ENCODE data around the gene BCL6.

Gene BCL6

DNA sequence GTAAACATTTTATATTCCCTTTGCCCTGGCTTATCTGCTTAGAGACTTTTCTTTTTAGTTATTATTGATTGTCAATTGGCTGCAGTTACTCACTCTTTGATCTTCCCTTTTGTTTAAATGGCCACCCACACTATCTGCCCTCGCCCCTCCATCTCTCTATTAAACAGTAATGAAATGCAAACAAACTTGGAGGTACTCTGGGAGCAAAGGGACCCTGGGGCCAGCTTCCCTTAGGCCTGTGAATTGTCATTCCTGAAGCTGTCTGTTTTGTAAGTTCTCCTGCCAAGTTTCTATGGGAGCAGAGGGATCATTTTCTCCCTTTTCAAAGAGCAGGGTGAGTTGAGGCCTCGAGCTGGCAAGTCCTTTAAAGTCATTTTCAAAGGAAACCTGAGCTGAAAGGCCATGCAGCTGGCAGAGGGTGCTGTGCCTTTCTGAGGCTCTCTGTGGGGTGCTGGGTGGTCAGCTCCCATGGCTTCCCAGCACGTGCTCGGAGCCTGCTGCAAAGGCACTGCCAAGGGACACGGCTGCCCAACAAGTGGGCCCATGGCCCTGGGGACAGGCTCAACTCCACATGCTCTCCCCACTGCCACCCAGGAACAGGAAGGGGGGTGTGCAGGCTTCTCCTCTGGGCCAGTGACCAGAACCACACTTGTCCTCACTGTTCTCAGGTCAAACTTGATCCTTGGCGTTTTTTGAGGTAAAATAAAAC, 25.5 kb downstream of the BCL6 start:
- Histone ChIP-seq H3K9me2 (ENCODE audit: low read depth, low read length) (no peaks in the 10 kb centered on the region), H3K79me2 (ENCODE audit: insufficient read depth, low read length) (no peaks in the 10 kb centered on the region), H3K27me3 (ENCODE audit: insufficient read depth, low read length) (no peaks in the 10 kb centered on the region), H3K4me1 (ENCODE audit: insufficient read depth, low read length, severe bottlenecking) (peaks cover under 1% of the 10 kb centered on the region), H3K4me2 (ENCODE audit: low read length) (no peak overlapping the region), H3K27ac (ENCODE audit: low read depth, low read length, poor library complexity, severe bottlenecking) (peak overlapping the region; percentile 50), H3K9me3 (ENCODE audit: low read length) (no peaks in the 10 kb centered on the region), H3K36me3 (ENCODE audit: insufficient read depth, low read length) (peaks cover 48% of the 10 kb centered on the region), H2AFZ (ENCODE audit: low read length) (no peak overlapping the region), H4K20me1 (ENCODE audit: insufficient read depth, low read length) (no peaks in the 10 kb centered on the region), H3K4me3 (ENCODE audit: low read depth, low read length, poor library complexity, severe bottlenecking) (no peak overlapping the region), H3K9ac (ENCODE audit: low read length) (no peak overlapping the region), H3F3A (ENCODE audit: insufficient read depth, low read length) (peaks cover 44% of the 10 kb centered on the region)
- TF ChIP-seq, protein P1, sequence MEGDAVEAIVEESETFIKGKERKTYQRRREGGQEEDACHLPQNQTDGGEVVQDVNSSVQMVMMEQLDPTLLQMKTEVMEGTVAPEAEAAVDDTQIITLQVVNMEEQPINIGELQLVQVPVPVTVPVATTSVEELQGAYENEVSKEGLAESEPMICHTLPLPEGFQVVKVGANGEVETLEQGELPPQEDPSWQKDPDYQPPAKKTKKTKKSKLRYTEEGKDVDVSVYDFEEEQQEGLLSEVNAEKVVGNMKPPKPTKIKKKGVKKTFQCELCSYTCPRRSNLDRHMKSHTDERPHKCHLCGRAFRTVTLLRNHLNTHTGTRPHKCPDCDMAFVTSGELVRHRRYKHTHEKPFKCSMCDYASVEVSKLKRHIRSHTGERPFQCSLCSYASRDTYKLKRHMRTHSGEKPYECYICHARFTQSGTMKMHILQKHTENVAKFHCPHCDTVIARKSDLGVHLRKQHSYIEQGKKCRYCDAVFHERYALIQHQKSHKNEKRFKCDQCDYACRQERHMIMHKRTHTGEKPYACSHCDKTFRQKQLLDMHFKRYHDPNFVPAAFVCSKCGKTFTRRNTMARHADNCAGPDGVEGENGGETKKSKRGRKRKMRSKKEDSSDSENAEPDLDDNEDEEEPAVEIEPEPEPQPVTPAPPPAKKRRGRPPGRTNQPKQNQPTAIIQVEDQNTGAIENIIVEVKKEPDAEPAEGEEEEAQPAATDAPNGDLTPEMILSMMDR (IDR thresholded peaks at IDR 0.05; ENCODE audit: low read length), result no peak
- no peak for TF ChIP-seq EZH2 (IDR thresholded peaks at IDR 0.05; ENCODE audit: borderline replicate concordance, low read length)

DNA sequence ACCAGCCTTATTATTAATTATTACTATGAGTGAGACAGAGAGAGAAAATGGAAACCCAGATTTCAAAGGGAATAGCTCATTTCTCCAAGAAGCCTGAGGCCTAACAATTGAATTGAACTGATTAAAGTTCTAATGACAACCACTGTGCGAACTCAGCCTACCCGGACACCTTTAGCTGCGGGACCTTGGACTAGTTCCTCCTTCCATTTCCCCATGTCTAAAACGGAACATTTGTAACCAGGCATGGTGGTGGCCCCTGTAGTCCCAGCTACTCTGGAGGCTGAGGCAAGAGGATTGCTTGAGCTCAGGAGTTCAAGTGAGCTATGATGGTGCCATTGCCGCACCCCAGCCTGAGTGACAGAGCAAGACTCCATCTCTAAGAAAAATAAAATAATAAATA, 26.5 kb downstream of the BCL6 start:
- Histone ChIP-seq H3F3A (ENCODE audit: insufficient read depth, low read length) (peaks cover 35% of the 10 kb centered on the region), H3K27me3 (ENCODE audit: insufficient read depth, low read length) (no peaks in the 10 kb centered on the region), H2AFZ (ENCODE audit: low read length) (no peak overlapping the region), H3K9me2 (ENCODE audit: low read depth, low read length) (no peaks in the 10 kb centered on the region), H3K9ac (ENCODE audit: low read length) (no peak overlapping the region), H3K4me1 (ENCODE audit: insufficient read depth, low read length, severe bottlenecking) (peaks cover 8% of the 10 kb centered on the region), H4K20me1 (ENCODE audit: insufficient read depth, low read length) (no peaks in the 10 kb centered on the region), H3K4me3 (ENCODE audit: low read depth, low read length, poor library complexity, severe bottlenecking) (no peak overlapping the region), H3K27ac (ENCODE audit: low read depth, low read length, poor library complexity, severe bottlenecking) (no peak overlapping the region), H3K36me3 (ENCODE audit: insufficient read depth, low read length) (peaks cover 38% of the 10 kb centered on the region), H3K79me2 (ENCODE audit: insufficient read depth, low read length) (no peaks in the 10 kb centered on the region), H3K9me3 (ENCODE audit: low read length) (no peaks in the 10 kb centered on the region), H3K4me2 (ENCODE audit: low read length) (no peak overlapping the region)
- TF ChIP-seq, protein P1 (IDR thresholded peaks at IDR 0.05; ENCODE audit: low read length), result no peak
- TF ChIP-seq EZH2 (IDR thresholded peaks at IDR 0.05; ENCODE audit: borderline replicate concordance, low read length), result no peak

DNA sequence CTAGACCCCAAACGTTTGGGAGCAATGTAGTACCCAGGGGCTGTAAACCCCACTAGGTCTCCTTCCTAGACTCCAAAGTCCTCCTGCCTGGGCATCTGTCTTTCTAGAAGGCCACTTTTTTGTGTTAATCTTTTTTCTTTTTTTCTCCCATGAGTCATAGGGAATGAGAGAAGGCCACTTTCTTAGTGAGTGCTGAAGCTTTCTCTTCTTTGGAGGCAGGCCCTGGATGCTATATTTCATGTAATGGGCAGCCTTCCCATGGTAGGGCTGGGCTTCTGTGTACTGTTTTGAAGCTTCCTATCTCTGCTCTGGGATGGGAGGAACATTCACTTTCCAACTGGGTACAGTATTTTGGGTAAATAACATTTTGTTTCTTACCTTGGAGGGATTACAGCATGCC, 27.7 kb downstream of the BCL6 start:
- no peak overlapping the region for H3K27ac ChIP-seq (ENCODE audit: low read depth, low read length, poor library complexity, severe bottlenecking)
- no peaks in the 10 kb centered on the region for H3K79me2 ChIP-seq (ENCODE audit: insufficient read depth, low read length)
- peaks cover 24% of the 10 kb centered on the region for H3F3A ChIP-seq (ENCODE audit: insufficient read depth, low read length)
- peaks cover 26% of the 10 kb centered on the region for H3K36me3 ChIP-seq (ENCODE audit: insufficient read depth, low read length)
- no peak overlapping the region for H2AFZ ChIP-seq (ENCODE audit: low read length)
- no peaks in the 10 kb centered on the region for H3K9me3 ChIP-seq (ENCODE audit: low read length)
- no peaks in the 10 kb centered on the region for H4K20me1 ChIP-seq (ENCODE audit: insufficient read depth, low read length)
- TF ChIP-seq, protein P1 (IDR thresholded peaks at IDR 0.05; ENCODE audit: low read length), result no peak
- no peak for TF ChIP-seq EZH2 (IDR thresholded peaks at IDR 0.05; ENCODE audit: borderline replicate concordance, low read length)
- H3K27me3 ChIP-seq (ENCODE audit: insufficient read depth, low read length), result no peaks in the 10 kb centered on the region
- H3K9me2 ChIP-seq (ENCODE audit: low read depth, low read length), result no peaks in the 10 kb centered on the region
- H3K4me1 ChIP-seq (ENCODE audit: insufficient read depth, low read length, severe bottlenecking), result peaks cover 12% of the 10 kb centered on the region
- H3K4me2 ChIP-seq (ENCODE audit: low read length), result no peak overlapping the region
- no peak overlapping the region for H3K4me3 ChIP-seq (ENCODE audit: low read depth, low read length, poor library complexity, severe bottlenecking)
- H3K9ac ChIP-seq (ENCODE audit: low read length), result no peak overlapping the region
